Stimulated activated CD4-positive, alpha-beta T cell treated with anti-CD3 and anti-CD28 coated beads, Interleukin-12 subunit alpha, Interleukin-12 subunit beta, amount 100 ng/mL, for 24 hours (primary cell): Measurements from ENCODE around the gene SAMSN1.

Experiments used
- DNase-seq, 2 experiments: peaks; one replicate each; pipeline ENCODE4 v3.0.0-alpha.2; 2020; ENCODE audit warnings: low read depth in 2 of 2

The SAMSN1 gene

DNA sequence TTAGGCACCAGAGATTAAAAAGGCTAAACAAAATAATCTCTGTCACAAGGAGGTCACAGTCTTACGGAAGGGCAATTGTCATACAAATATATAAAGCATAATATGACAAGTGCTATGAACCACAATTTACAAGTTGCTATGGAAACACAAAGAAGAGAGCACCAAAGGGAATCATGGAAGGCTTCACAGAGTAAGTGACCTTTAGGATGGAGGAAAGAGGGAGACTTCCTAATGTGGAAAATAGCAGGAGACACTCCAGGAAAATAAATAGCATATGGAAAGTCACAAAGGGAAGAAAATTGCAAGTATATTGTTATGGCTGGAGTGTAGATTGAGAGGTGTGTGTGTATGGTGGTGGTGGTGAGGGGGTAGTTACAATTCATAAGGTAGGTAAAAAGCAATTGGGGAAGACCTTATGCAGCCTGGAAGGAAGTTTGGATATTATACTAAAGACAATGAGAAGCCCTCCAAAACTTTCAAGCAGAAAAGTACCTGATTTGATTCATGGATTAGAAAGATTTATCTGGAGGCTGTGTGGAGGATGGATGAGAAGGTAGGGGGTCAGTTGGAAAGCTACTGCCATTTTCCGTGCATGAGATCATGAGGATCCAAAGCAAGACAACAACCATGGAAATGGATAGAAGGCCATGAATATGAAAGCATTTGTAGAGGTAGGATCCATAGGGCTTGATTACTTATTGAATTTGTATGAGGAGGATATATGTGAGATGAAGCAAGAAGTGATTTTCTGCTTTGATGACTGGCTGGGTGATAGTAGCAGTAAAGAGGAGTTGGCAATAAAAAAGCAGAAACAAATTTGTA, 61.7 kb downstream of the SAMSN1 start:
- no peak for DNase-seq

DNA sequence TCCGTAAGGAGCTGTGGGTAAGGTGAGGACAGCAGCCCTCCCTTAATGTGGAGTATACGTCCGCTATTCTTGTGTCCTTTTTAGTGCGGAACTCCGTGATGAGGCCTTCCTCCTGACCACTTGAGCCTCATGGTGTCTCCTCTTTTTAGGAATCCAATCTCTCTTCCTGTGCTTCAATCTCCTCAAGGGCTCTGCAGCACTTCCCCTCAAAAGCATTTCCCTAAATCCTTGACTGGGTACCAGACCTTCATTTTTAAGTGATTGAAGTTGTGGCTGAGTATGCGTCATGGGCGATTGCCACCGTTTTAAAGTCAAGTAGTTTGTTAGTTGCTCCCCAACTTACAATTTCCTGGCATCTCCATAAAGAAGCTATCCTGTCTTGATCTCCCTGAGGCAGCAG, 62.8 kb downstream of the SAMSN1 start:
- DNase-seq = no peak

DNA sequence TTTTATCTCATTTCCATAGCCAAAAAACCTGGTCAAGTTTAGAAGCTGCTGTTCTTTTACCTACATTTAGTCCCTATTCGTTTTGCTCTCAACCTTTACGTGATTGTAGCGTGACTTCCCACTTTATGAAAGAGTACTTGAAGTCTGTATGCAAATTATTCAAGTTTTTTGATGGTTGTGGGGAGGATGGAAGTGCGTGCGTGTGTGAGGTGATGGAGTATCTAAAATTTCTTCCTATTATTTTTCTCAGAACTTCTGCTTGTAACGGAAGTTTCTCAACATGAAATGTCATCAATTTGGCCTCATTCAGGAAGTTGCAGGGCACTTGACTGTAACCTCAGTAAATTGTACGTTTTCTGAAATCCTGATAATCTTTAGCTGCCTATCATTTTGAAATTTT, 64.0 kb downstream of the SAMSN1 start:
- peak in 1 of 2 experiments; percentile 11 for DNase-seq

DNA sequence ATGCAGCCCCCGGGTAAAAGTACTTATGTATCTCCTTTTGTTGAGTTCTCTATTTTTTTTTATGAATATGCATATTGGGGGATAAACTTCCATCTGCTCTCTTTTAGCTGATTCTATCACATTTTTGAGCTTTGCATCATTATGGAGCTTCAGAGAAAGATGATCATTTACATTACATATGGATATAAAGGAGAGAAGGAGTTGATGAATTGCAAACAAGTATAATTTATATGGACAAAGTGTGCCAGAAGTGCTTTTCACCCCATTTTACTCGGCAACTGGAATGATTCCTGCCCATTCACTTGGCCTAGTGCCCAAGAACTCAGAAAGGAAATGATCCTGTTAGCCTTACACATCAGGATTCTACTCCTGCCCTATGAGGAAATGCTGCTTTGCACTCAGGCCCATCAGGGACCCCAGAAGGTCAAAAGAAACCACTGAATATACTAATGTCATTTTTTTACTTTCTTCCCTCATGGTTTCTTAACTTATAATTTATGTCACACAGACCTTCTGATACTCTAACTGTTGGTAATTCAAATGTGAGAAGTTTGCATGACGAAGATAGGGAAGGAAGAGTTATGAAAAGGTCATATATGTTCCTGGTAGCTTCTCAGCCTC, 65.6 kb downstream of the SAMSN1 start:
- no peak for DNase-seq

DNA sequence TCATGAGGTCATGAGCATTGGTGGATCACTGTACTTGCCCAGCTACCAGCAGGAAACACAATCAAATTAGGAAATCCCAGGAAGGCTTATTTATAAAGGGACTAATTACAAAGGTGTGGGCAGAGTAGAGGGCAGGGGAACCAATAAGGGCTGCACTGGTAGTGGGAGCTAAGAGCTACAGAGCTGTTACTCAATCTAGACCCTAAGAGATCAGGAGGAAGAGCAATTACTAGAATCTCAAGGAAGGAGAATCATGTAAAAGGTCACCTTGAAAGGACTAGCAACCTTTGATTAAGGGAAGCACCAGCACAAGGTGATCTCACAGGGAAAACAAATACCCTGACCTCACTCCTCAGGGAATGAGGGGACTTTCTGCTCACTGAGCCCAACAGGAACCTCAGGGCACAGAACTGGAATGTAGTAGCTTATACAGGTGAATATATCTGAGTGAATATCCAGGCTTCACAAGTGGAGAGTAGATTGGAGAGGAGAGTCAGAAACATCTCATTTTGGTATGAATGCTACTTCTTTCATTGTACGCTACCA, 66.8 kb downstream of the SAMSN1 start:
- no peak for DNase-seq

DNA sequence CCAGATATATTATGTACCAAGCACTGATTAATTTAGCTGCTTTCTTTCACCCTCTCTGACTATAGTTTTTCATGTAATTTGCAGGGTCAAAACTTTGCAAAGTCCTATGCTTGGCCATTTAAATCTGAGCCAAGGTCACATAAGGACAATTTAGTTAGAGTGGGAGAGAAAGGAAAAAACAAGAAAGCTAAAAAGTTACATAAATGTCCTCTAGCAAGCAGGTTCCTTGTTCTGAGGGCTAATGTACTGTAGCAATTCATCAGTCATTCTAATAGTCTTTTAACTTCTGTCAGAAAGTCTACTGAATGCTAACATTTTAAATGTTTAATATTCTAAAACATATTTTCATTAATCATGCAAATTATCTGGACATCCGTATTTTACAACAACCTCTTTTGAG, 68.3 kb downstream of the SAMSN1 start:
- no peak for DNase-seq

DNA sequence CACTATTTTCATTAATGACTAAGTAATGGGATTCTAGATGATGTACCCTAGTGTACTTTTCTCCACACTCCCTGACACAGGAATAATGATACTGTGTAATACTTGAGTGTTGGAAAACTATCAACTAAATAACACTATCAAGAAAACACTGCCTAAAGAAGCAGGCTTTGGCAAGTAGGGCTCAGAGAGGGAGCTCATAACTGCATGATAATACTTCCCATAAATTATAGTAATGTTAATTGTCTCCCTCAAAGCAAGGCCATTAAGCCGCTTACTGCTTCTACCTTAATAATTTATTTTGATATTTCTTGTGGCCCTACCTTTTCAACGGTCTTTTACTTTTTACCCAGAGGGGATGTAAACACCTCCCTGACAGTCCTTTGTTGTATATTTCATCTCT, 69.0 kb downstream of the SAMSN1 start:
- DNase-seq = no peak

DNA sequence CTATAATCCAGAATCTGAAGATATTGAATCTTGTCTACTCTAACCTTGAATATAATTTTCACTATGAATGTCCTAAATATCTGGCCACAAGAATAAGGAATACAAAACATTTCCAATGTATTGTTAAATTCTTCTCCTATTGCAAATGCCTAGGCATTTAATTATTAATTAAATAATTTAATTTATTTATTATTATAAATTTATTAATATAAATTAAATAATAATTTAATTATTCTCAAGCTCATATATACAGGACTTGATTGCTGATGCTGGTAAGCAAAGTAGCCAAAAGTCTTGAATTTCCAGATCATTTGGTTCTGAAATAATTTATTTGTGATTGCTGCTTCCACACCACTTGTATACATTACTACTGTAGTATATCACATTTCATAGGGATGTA, 71.1 kb downstream of the SAMSN1 start:
- DNase-seq = no peak

DNA sequence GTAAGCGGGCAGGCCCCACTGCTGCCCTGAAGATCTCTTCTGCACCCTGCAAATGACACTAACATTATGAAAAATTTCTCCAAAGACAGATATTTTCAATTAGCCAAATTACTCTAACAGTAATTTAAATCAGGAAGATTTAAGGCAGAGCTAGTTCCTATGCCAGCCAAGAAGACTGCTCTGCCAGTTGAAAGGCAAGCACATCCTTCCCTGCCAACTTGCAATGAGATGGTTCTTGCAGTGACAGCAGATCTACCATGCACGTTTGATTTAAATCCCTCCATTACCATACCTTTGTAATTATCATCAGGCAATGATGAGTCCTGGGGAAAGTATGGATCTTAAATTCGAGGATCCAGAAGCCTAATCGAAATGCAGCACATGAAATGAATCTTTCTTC, 76.5 kb downstream of the SAMSN1 start:
- DNase-seq = no peak

DNA sequence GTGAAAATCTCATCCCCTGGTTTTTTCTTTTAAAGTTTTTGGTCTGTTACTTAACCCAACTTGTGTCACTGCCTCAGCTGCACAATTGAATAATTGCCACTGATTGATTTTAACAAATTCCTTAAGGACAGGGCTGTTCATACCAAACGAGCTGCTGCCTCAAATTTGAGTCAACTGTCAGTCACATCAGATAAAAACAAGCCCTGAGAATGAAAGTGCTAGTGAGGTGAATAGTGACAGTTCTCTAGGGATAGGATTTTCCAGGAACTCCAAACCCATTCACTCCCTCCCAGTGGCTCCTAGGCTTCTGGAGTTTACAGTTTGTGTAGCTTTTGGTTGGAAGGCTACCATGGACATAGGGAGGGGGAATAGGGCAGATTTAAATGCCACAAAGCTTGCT, 79.4 kb downstream of the SAMSN1 start:
- DNase-seq = no peak

DNA sequence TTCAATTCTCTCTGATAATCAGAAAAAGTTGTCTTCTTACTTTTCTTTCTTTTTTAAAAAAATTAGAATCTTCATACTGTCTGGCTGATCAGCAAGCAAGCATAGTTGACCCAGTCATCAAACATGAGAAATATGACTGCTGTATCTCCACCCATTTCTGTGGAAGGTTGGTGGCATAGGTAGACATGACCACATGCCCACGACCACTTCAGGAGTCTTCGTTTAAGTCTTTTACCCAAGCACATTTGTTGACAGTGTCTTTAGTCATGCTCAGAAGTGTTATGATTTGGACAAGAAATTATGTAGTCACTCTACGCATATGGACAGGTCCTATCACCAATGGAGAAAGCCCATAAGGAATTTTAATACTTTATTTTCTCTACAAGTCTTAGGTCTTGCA, 88.4 kb downstream of the SAMSN1 start:
- no peak for DNase-seq

DNA sequence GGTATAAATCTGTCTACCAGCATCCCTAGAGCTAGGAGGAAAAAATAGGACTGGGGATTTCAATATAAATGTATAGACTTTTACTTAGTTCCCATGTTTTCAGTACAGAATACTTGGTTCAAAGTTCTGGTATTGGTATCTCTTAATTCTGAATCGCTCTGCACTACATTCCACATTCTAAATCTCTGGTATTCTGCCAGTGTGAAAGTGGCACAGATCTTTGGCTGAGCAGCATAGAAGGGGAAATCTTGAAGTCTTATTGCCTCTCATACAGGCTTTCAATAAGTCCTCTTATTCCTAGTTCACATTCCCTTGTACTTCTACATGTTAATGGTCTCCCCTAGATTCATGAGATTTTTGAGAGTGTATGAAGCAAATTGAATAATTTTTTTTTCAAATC, 89.2 kb downstream of the SAMSN1 start:
- DNase-seq = no peak

DNA sequence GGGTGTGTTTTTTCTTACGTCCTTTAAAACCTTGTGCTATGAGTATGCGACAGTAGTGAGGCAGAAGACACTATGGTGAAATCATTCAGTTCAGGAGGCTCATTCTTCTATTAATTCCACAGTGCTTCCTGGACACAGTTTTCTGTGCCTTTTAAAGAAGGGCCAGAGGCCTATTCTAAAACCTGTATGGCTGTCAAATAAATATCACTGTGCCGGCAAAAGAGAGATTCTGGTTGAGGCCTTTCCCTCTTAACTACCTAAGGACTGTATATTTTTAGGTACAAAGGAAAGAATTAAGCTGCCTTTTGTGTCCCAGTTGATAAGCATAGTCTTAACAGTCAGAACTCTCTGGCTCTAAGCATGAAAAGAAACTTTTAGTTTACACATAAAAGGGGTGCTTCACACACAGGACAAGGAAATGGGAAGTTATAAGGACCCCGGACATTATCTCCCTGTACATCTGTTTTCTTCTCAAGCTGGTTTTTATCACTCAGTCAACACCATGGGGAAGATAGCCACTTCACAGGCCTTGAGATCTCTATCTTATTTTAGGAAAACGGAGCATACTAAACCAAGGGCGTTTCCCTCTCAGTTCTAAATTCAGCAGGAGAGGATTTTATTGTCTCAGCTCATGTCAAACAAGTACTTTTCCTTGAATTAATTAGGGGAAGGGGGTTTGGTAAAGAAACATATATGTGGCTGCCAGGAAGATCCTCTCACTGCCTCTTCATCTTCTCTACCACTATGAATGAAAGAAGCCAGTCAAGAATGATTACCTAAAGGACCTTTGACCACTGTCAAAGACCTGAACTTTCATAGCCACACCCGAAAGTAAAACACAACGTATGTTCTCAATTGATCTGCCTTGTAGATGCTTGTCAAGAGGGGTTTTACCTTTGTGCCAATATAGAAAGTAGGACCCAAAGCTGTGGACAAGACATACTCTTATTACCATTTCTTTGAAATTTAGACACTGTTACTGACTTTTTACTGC, 91.8 kb downstream of the SAMSN1 start:
- DNase-seq = no peak

DNA sequence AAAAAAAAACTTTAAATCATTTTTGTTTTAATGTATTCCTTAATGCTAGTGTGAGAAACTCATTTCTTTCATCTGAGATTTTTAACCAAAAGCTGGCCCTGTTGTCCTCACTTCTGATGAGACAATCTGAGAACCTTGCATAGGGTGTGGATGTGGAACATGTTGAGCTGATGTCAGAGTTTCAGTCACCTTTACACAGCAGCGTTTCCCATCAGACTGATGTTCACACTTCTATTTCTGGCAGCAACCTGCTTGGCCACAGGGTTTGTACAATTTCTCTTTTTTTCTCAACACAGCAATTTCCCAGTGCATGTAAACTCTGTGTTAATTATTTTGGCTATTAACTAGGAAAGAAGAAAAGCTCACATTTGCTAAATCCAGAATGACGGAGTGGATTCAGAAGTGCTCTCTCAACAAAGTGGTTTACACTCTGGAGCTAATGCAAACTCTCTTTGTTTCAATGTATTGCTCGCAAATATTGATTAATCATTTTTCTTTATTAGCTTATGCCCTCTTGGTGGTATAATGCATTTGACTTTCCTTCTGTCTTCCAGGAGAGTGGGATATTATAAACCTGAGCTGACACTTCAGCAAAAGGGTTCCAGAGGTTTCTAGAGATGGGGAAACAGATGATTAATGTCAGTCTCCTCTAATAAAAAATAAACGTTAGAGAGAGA, 92.6 kb downstream of the SAMSN1 start:
- DNase-seq = peak in 1 of 2 experiments; percentile 2

DNA sequence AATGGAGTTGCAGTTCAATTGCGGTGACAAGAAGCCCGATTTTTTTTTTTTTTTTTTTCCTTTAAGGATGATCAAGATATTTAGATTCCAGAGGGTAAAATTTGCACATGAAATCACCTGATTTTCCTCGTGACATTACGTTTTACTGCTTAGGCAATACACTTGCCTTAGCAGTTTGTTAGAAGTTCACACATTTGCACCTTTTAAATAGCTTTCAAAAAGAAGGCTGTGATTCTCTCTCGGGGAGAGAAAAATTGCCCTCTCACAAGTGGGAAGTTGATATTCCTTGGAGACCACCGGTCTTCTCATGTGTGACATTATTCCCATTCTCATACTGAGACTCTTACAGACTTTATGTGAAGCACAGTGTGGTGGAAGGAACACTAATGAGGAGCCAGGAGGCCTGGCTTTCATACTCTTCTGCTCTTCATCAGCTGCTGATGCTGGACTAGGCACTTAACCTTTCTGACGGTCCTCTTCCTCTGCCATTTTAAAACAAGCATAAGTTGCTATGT, 93.3 kb downstream of the SAMSN1 start:
- DNase-seq = no peak

DNA sequence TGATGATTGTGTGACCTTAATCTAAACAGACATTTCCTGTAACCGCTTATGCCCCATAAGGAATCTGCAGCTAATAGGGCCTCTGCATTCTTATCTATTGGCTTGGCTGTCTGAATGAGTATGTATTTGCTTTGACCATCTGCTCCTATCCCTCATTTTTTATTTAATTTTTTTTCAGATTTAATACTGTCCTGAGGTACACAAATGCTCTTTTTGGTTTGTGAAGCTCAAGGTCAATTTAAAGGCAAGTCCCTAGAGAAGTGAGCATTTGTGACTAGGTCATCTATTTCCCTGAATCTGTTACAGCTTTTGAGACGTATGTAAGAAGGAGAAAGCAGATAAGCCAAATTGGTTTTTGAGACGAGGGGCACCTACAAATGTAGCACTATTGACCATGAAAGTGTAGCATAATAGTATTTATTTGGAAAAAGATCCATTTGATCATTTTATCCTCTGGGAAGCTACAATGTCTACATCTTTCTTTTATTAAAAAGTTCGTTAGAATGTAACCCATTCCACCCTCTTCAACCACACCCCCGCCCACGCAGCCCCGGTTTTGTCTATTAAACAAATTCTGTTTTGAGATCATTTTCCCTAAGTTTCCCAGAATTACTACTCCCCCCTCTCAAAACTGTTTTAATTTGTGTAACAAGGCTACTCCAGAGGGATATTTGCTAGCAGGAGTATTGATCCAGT, 93.9 kb downstream of the SAMSN1 start:
- peak in 1 of 2 experiments; percentile 22 for DNase-seq

DNA sequence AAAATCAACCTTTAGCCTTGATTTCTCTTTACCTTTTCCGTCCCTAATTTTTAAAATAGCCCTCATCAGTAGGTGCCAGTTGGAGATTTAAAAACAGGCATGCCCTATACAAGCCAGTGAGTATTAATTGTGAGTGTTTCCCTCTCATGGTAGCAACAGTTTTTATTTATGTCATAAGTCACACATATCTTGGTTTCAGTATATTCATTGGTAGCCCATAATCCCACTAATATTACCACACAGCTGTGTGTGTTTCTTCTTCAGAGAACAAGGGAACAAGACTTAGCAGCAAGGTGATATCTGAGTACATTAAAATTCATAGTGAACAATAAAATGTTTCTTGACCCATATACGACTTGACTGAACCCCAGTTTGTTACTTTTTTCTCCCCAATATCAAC, 94.6 kb downstream of the SAMSN1 start:
- no peak for DNase-seq

DNA sequence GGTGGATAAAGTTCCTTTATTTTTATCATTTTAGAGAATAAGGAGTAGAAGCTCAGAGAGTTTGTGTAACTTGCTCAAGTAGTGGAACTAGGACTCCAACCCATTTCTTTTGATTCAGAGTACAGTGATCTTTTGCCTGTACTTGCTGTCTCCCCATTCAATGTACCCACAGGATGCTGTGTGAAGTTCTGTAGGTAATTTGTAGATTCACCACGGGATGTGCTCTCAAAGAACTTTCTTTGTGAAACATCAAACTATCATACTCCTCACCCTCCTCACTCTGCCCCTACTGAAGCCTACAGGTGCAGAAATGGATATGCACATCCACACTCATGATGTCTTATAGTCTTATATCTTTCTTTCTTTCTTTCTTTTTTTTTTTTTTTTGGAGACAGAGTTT, 97.3 kb downstream of the SAMSN1 start:
- no peak for DNase-seq

DNA sequence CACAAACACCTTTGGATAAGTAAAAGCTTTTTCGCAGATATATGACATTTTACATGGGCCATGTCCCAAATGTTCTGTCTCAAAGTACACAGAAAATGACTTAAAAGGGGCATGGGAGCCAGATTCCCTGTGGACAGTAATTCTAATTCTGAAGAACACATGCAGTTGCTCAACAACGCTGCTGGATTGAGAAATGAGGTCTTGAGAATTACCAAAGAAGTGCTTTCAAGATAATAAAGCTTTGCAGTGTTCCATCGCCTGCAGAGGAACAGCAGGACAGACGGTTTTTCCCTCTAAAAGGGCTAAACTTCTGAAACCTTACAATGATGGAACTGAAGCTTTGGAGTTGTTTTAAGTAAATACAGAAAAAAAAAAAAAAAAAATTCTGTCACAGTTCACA, 107.9 kb downstream of the SAMSN1 start:
- DNase-seq = no peak

DNA sequence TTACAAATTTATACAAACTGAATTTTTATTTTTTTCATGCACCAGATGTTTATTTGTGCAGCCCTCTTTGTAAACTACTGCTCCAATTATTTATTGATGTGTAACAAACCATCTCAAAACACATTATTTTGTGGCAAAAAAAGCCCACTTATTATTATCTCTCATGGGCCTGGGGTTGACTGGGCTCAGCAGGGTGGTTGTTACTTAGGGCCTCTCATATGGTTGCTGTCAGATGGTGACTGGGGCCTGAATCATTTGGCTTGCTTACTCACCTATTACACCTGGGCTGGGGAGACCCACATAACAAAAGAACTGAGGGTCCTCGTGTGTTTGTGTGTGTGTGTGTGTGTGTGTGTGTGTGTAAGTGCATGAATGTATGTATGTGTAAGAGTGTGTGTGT, 110.7 kb downstream of the SAMSN1 start:
- no peak for DNase-seq
